Head of caudate nucleus (tissue), 42 donors: Measurements from ENCODE around the gene MT1E.
"Not testable (repeated sequence)": the region's sequence is repeated elsewhere in the genome, so short reads cannot be mapped to it uniquely, and the experiment has no call there.

Experiments used
- DNase-seq, 42 donors: peaks; one replicate each; pipeline versions ENCODE4 v3.0.0 to v3.0.0-alpha.2; 2020 to 2021; ENCODE audit warnings: mixed read lengths in 7 of 42
- intact Hi-C: fragments of 100-400 bp; cut with DNase I; formaldehyde crosslinking; loops from one replicate; pipeline ENCODE4 v1.15.0; 2022

Gene MT1E

DNA sequence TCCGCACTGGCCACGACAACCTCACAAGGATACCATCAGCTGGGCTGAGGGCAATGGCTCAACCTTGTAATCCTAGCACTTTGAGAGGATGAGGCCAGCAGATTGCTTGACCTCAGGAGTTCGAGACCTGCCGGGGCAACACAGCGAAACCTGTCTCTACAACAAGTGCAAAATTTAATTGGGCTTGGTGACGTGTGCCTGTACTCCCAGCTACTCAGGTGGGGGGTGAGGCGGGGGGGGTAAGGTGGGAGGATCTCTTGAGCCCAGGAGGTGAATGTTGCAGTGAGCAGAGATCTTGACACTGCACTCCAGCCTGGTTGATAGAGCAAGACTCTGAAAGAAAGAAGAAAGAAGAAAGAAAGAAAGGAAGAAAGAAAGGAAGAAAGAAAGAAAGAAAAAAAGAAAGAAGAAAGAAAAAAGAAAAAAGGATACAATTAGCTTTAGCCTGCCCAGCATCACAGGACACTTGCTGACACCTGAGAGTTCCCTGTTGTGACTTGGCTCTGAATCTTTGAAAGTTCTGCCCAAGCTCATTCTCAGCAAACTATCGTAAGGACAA is 5.2 kb upstream of the MT1E start:
- intact Hi-C loops, result no loop called here

DNA sequence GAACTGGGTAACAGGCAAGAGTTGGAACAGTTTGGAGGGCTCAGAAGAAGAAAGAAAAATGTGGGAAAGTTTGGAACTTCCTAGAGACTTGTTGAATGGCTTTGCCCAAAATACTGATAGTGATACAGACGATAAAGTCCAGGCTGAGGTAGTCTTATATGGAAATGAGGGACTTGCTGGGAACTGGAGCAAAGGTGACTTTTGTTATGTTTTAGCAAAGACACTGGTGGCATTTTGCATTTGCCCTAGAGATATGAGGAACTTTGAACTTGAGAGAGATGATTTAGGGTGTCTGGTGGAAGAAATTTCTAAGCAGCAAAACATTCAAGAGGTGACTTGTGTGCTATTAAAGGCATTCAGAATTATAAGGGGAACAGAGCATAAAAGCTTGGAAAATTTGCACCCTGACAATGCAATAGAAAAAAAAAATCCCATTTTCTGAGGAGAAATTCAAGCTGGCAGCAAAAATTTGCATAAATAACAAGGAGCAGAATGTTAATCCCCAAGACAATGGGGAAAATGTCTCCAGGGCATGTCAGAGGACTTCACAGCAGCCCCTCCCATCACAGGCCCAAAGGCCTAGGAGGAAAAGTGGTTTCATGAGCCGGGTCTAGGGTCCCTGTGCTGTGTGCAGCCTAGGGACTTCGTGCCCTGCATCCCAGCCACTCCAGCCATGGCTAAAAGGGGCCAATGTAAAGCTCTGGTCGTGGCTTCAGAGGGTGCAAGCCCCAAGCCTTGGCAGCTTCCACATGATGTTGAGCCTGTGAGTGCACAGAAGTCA is 3.7 kb upstream of the MT1E start:
- intact Hi-C loops, DNase-seq: not testable (repeated sequence)

More for the DNA sequence above, 5.2 kb upstream of the MT1E start:
- no peak for DNase-seq

DNA sequence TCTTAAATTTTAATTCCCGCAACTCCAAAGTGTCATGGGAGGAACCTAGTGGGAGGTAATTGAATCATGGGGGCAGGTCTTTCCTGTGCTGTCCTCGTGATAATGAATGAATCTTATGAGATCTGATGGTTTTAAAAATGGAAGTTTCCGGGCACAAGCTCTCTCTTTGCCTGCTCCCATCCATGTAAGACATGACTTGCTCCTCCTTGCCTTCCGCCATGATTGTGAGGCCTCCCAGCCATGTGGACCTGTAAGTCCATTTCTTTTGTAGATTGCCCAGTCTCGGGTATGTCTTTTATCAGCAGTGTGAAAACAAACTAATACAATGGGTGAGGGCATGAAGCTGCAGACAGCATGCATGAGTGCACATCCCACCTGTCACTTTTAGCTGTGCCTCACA is 2.4 kb upstream of the MT1E start:
- intact Hi-C loops, DNase-seq: not testable (repeated sequence)

DNA sequence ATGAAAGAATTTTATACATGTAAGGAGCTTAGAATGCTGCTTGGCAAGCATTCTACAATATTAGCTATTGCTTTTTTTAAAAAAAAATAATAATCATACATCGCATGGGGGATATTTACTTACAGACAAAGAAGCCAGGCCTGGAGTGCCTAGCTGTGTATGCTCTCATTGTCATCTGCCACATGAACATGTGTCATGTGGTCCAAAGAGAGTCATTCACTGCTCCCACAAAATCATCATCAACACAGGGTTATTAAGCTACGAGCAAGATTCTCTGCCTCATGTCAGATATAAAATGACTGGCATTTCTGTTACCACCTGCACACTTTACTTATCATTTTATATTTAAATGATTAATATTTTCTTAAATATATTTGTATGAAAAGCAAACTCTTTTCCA is 1.9 kb upstream of the MT1E start:
- peak in 2 of 42 donors; percentile 35 to 71 for DNase-seq
- intact Hi-C loops, result no loop called here

DNA sequence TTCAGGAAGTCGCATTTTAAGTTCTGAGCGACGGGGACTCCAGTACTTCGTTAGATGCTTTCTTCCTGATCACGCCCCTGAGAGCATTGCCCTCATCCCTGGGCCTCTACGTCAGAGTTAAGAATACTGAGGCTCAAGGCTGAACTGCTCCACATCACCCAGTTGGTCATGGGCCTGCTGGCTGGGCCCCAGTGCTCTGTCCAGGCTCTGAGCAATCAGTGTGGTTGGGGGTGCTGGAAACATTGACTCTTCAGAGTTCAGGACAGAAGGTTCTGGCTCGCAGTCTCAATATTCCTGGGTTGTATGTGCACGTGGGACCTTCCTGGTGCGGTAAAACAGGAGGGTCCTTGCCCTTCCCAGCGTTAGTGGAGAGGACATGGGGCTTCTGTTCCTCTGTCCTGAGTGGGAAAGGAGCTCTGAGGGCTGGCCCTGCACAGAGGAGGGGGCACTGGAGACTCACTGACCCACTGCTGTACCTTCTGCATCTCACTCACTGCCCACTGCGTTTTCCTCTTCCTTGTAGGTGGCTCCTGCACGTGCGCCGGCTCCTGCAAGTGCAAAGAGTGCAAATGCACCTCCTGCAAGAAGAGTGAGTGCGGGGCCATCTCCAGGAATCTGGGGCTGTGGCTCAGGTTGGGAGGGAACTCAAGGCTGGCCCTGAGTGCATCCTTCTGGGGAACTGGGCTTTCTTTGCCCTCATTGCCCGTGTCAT is 518 bp downstream of the MT1E start:
- peak in 6 of 42 donors; percentile 28 to 65 (median 39) for DNase-seq
- intact Hi-C loops, result no loop called here

DNA sequence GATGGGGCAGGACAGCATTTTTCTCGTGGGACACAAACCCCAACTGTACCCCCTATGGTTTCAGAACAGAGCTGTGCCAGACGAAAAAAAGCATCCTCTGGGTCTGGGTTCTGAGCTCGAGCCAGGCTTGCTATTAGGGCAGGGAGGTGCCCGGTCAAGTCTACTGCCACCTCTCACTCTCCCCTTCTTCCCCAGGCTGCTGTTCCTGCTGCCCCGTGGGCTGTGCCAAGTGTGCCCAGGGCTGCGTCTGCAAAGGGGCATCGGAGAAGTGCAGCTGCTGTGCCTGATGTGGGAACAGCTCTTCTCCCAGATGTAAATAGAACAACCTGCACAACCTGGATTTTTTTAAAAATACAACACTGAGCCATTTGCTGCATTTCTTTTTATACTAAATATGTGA is 1.1 kb downstream of the MT1E start:
- no peak for DNase-seq
- intact Hi-C loops, result no loop called here

DNA sequence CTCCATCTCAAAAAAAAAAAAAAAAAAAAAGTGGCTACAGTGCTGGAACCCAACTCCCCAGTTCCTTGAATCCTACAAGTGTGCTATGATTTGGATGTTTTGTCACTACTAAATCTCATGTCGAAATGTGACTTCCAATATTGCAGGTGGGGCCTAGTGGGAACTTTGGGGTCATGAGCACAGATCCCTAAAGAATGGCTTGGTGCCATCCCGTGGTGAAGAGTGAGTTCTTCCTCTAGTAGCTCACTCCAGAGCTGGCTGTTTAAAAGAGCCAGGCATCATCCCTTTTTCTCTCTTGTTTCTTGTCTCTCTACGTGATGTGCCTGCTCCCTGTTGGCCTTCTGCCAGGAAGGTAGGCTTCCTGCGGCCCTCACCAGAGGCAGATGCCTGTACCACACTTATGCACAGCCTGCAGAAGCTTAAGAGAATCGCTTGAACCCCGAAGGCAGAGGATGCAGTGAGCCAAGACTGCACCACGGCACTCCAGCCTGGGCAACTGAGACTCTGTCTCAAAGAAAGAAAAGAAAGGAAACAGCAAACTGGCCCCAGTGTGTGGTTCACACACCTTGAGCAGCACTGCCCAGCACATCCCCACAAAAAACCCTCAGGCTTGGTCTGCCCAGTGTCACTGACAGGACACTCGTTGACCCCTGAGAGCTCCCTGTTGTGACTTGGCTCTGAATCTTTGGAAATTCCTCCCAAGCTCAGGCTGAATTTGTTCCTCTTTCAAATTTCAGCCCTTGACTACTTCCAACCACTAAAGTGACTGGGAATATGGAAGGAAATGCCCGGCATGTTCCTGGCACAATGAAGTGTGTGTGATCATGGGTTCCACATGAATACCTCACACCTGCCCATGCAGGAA is 3.1 kb downstream of the MT1E start:
- intact Hi-C loops, result no loop called here
- no peak for DNase-seq

DNA sequence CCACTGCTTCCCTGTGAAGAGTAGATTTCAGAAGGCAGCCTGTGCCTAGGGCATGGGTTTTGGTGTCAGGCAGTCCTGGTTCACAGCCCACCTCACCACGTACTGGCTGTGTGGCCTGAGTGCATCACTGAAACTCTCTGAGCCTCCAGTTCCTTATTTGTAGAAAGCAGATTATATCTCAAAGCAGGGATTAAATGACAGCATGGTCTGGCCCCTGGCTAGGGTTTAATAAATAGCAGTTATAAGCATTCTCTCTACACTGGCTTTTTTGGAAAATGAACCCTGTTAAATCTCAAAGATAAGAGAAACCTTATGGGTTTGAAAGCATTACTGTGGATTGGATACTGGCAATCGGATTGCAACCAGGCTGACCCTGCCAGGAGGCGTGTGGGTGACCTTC is 4.0 kb downstream of the MT1E start:
- intact Hi-C loops, result no loop called here
- no peak for DNase-seq

DNA sequence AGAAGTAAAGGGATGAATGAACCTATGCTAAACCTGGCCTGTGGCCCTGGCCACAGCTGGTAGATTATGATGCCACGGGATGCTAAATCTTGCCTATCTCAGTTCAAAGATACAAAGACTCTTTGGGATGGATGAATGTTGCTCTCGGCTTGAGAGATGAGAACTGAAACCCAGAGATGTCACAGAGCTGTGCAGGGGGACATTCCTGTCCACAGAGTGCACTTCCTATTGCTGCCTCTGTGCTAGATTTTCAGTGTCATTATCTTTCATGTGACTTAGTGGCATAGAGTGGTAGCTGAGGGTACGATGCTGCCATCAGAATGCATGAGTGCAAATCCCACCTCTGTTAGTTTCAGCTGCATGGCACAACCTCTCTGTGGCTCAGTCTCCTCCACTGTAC is 4.6 kb downstream of the MT1E start:
- no peak for DNase-seq
- intact Hi-C loops, result no loop called here

DNA sequence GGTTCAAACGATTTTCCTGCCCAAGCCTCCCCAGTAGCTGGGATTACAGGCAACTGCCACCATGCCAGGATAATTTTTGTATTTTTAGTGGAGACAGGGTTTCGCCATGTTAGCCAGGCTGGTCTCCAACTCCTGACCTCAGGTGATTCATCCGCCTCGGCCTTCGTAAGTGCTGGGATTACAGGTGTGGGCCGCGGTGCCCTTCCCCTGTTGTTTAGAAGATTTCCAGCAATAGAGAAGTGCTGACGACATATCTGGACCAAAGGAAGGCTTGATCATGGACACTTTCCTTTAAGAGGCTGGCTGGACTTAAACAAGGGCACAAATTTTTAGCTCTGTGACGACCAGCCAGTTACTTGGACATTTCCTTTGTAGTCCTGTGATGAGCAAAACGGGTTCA is 5.6 kb downstream of the MT1E start:
- intact Hi-C loops, result no loop called here
- DNase-seq, result no peak

DNA sequence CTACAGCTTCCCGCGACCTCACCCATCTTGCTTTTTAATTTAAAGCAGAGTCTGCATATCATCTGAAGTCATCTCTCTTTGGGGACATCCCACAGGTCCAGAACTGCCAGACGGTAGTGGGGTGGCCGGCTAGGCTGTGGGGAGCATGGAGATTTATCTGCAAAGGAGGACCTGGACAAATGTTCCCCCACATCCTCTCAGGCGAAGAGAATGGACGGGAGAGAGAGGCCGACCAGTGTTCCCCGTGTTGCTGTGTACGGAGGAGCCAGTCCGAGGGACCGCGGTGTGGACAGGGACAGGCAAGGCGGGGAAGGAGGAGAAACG is 6.2 kb downstream of the MT1E start:
- no peak for DNase-seq
- intact Hi-C loops, result no loop called here

DNA sequence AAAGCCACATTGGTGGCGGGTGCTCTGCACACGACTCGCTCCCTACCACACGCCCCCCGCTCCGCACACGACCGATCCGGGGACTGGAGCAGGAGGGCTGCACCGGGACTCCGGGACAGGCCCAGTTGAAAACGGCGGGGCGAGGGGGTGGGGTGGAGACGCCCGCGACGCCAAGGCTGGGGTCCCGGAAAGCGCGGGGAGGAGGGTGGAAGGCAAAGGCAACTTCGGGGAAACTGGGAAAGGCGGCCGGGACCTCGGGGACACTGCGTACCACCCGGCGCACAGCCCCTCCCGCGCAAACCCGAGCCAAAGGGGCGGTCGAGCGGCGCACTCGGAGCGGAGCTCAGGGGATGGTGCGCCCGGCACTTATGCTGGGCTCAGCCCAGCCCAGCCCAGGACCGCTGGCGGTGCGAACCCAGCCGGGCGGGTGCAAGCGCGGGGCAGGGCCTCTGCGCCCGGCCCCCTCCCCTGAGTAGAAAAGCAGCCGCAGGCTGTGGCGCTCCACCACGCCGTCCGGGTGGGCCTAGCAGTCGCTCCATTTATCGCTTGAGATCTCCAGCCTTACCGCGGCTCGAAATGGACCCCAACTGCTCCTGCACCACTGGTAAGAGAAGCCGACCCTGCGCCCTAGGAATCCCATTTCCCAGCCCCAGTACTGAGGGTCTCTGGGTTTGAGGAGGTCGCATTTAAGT is 6.7 kb downstream of the MT1E start, which contains the start of gene MT1M:
Gene MT1M (plus strand): TSS at position 504 of the 692 bp plus-strand sequence. CDS start 73 bp downstream, at position 577.
- DNase-seq, result peak in 41 of 42 donors; percentile 27 to 82 (median 61)
- intact Hi-C loops, result no loop called here

DNA sequence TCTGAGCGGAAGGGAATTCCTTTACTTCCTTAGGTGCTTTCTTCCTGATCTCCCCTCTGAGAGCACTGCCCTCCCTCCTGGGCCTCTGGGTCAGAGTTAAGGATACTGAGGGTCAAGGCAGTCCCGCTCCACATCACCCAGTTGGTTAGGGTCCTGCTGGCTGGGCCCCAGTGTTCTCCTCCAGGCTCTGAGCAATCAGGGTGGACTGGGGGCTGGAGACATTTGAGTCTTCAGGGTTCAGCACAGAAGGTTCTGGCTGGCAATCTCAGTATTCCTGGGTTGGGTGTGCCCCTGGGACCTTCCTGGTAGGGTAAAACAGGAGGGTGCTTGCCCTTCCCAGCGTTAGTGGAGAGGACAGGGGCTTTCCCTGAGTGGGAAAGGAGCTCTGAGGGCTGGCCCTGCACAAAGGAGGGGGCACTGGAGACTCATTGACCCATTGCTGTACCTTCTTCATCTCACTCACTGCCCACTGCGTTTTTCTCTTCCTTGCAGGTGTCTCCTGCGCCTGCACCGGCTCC is 7.3 kb downstream of the MT1E start:
- intact Hi-C loops, result no loop called here
- no peak for DNase-seq

DNA sequence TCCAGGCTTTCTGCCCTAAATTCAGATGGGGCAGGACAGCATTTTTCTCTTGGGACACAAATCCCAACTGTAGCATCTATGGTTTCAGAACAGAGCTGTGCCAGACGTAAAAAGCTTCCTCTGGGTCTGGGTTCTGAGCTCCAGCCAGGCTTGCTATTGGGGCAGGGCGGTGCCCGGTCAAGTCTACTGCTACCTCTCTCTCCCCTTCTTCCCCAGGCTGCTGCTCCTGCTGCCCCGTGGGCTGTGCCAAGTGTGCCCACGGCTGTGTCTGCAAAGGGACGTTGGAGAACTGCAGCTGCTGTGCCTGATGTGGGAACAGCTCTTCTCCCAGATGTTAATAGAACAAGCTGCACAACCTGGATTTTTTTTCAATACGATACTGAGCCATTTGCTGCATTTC is 8.0 kb downstream of the MT1E start:
- intact Hi-C loops, result no loop called here

DNA sequence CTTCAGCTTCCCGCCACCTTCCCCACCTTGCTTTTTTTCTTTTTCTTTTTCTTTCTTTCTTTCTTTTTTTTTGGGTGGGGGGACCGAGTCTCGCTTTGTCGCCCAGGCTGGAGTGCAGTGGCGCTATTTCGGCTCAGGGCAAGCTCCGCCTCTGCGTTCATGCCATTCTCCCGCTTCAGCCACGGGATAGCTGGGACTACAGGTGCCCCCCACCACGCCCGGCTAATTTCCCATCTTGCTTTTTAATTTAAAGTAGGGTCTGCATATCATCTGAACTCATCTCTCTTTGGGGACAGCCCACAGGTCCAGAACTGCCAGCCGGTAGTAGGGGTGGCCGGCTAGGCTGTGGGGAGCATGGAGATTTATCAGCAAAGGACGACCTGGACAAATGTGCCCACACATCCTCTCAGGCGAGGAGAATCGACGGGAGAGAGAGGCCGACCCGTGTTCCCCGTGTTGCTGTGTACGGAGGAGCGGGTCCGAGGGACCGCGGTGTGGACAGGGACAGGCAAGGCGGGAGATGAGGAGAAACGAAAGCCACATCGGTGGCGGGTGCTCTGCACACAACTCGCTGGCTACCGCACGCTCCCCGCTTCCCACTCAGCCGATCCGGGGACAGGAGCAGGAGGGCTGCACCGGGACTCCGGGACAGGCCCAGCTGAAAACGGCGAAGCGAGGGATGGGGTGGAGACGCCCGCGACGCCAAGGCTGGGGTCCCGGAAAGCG is 9.3 kb downstream of the MT1E start:
- DNase-seq, result no peak
- intact Hi-C loops, result no loop called here

More for the DNA sequence above, 8.0 kb downstream of the MT1E start:
- DNase-seq, result no peak

DNA sequence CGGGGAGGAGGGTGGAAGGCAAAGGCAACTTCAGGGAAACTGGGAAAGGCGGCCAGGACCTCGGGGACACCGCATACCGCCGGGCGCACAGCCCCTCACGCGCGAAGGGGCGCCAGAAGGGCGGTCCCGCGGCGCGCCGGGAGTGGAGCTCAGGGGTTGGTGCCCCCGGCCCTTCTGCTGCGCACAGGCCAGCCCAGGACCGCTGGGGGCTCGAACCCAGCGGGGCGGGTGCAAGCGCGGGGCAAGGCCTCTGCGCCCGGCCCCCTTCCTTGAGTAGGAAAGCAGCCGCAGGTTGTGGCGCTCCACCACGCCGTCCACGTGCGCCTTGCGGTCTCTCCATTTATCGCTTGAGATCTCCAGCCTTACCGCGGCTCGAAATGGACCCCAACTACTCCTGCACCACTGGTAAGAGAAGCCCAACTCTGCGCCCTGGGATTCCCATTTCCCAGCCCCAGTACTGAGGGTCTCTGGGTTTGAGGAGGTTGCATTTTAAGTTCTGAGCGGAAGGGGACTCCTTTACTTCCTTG is 9.9 kb downstream of the MT1E start:
- intact Hi-C loops, result no loop called here
- DNase-seq, result no peak

DNA sequence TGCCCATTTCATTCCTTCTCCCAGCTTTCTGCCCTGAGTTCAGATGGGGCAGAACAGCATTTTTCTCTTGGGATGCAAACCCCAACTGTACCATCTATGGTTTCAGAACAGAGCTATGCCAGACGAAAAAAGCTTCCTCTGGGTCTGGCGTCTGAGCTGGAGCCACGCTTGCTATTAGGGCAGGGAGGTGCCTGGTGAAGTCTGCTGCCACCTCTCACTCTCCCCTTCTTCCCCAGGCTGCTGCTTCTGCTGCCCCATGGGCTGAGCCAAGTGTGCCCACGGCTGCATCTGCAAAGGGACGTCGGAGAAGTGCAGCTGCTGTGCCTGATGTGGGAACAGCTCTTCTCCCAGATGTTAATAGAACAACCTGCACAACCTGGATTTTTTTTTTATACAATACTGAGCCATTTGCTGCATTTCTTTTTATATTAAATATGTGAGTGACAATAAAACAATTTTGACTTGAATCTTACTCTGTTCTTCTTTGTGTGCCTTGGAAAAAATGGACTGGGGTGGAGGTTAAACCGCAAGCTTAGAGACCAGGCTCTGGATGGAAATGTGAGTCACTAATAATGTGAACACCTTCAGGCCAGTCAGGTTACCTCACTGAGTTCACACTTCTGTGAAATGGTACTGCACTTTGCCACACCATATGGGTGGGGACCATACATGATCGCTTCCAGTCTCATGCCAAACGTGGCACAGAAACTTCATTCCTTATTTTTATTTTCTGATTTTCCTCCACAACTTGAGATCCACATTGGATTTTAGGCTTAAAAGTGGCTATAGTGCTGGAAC is 11.2 kb downstream of the MT1E start:
- DNase-seq, result no peak
- intact Hi-C loops, result no loop called here
